IPS DF 19.7 (cell line): ENCODE measurements around the gene TMEM86B.
"Not testable (repeated sequence)": the region's sequence is repeated elsewhere in the genome, so short reads cannot be mapped to it uniquely, and the experiment has no call there.

Experiments
- DNase-seq: peaks from one replicate; pipeline ENCODE4 v3.0.0-alpha.2; 2013; ENCODE audit warnings: low read depth, low spot score

TMEM86B gene

DNA sequence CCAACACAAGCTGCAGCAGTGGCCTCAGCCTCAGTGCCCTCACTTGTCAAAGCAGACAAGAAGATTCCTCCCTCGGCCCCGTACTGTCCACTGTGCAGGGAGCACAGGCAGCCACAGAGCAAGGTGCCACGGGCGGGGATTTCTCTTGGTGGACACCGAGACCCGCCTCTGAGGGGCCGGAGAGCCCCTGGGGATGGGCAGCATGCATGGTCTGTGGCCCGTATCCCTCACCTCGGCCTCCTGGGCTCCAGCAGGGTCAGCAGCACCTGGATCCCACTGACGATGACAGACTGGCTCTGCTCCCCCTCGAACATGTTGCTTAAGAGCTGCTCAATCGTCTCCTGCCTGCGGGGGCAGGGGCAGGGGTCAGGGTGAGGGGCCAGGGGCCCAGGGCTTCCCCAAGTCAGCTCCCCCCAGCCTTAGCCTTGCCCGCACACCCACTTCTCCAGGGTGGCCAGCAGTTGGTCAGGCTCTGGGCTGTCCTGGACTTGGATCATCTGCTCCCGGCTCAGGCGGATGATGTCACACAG, 13.4 kb upstream of the TMEM86B start:
- no peak for DNase-seq

GRCh38 chr19:55241143-55241934, 12.8 kb upstream of the TMEM86B start:
- no peak for DNase-seq

GRCh38 chr19:55240713-55241020, 12.1 kb upstream of the TMEM86B start:
- no peak for DNase-seq

DNA sequence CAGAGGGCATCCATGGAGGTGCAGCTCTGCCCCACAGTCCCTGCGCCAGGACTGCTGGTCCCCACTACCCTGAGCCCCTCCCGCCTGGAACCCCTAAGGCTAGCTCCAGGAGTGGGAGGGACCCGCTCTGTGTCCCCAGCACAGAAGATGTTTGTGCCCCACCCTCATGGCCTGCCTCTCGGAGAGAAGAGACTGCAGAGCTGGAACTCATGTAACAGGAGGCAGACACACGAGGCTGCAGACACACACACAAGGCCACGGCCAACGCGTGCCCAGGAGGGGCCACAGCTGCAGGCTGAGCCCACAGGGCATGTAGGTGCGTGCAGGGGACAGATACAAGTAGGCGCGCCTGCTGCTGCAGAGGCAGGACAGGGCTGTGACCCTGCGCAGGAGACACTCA, 10.4 kb upstream of the TMEM86B start:
- DNase-seq: no peak

DNA sequence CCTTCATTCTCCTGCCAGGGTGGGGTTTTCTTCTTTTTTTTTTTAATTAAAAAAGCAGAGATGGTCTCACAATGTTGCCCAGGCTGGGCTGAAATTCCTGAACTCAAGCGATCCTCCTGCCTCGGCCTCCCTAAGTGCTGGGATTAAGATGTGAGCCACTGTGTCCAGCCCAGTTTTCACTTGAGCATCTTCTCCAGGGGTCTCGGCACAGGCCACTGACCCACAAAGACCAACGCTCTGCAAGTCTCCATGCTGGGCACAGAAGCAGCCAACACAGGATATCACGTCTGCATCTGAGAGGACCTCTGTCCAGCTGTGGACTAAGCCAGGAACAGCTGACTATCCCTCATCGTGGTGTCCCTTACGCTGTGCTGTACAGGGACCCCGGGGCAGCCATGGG, 9.5 kb upstream of the TMEM86B start:
- no peak for DNase-seq

DNA sequence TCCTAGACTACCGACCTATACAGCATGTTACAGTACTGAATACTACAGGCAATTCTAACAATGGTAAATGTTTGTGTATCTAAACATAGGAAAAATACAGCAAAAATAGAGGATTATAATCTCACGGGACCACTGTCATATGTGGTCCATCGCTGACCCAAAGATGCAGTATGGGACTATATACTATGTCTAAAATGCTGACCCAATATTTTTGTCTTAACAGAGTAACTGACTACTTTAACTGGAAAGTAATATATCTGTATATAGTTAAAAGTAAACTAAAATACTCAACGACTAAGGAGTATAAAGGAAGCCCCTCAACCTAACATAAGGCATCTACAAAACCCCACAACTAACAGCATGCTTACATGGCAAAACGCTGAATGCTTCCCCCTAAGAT, 4.4 kb upstream of the TMEM86B start:
- no peak for DNase-seq

DNA sequence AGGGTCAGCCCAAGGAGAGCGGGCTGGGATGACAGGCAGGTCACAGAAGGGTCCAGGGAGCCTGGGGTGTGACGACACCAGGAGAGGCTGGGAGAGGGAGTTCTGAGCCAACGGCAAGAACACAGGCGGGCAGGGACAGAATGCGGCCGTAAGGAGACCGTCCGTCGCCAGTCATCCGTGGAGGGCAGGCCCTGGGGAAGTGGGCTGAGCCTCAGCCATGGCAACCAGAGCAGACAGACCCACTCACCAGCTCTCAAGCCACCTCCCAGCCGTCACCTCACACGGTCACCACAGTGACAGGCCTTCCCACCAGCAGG, 3.7 kb upstream of the TMEM86B start:
- no peak for DNase-seq

DNA sequence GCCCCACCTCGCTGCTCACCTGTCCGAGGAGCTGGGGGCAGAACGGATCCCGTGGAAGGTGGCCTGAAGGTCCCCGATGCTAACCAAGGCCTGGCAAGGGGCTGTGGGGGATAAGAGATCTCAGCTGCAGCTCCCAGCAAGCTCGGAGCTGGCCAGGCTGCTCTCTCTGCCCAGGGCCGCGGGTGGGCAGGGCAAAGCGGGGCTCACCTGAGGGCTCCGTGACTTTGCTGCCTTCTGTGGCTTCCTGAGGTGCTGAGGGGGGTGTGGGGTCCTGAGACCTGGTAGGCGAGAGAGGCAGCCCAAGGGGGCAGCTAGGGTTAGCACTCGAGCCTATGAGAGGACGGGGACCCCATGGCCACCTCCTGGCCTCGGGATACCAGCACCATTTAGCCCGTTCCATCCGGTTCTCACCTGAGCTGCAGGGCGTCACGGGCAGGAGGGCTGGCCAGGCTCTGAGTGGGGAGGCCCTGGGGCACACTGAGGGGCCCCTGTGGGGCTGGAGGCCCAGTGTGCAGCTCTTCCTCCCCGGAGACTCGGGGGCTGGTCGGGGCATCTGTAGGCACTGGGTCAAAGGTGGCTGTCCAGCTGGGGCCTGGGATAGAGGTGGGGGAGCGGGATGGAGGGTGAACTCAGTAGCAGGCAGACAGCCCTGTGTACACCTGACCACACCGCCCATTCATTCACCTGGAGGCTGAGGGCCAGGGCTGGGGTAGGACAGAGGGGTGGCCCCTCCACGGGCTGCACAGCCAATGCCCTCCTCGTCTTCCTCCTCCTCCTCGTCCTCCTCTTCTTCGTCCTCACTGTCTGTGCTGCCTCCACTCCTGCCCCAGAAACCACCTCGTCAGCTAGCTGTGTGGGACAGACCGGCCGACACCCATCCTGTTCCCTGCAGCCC, 3.1 kb upstream of the TMEM86B start:
- DNase-seq: no peak

GRCh38 chr19:55230780-55231179, 2.2 kb upstream of the TMEM86B start:
- DNase-seq: no peak

- DNase-seq: no peak
Observed at GRCh38 chr19:55230329-55230728, 1.8 kb upstream of the TMEM86B start.

- no peak for DNase-seq
Observed at GRCh38 chr19:55229789-55230182, 1.2 kb upstream of the TMEM86B start.

DNA sequence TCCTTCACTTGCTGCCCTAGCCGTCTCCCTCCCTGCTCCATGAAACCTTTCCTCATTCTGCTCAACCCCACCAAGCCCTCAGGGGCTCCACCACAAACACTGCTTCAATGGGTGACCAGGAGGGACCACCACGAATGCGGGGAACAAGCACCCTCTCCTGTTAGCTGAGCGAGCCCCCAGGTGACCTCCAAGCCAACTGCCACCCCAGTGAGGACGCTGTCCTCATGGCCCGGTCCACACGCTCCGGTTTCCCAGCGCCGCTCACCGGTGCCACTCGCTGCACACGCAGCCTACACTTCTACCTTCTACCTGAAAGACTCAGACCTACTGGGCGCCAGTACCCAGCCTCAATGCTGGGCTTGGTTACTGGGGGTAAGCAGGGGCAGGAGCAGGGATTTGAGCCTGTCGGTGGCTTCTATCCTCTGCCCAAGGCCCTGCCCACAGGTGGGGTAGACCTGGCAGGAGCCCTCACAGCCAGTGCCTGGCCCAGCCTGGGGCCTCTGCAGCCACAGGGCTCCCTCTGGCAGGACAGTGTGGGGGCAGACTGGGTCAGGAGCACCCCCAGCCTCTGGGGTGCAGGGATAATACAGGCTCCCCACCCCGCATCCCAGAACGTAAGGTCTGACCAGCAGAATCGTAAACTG, 704 bp upstream of the TMEM86B start:
- no peak for DNase-seq

GRCh38 chr19:55228015-55228391, 560 bp downstream of the TMEM86B start:
- no peak for DNase-seq

GRCh38 chr19:55227241-55228014, 1.1 kb downstream of the TMEM86B start:
- DNase-seq: no peak

GRCh38 chr19:55226788-55227187, 1.8 kb downstream of the TMEM86B start:
- DNase-seq: no peak

DNA sequence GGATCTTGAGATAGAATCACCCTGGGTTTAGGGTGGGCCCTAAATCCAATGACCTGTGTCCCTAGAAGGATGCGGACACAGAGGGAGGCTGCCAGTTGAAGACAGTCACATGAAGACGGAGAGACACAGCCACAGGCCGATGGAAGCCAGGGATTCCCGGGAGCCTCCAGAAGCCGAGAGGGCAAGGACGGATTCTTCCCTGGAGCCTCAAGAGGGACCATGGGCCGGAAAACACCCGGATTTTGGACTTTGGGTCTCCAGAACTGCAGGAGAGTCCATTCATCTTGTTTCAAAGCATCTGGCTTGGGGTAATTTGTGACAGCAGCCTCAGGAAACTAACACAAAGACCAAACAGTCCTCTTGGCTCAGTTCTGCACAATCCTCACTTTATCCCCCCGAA, 2.3 kb downstream of the TMEM86B start:
- DNase-seq: no peak

GRCh38 chr19:55225415-55225958, 3.1 kb downstream of the TMEM86B start:
- no peak for DNase-seq

GRCh38 chr19:55224679-55225414, 3.7 kb downstream of the TMEM86B start:
- not testable (repeated sequence) for DNase-seq

- no peak for DNase-seq
Observed at GRCh38 chr19:55224038-55224665, 4.4 kb downstream of the TMEM86B start.
